Glutamatergic neuron (in vitro differentiated cells): ENCODE measurements around the gene SULT1A3. TPM values are rescaled to one million over a fixed set of nuclear protein-coding genes. Genes with fewer than 3 reads are reported as not detected.
"Not testable (repeated sequence)": the region's sequence is repeated elsewhere in the genome, so short reads cannot be mapped to it uniquely, and the experiment has no call there.

ENCODE experiments used
- DNase-seq: peaks from one replicate; pipeline ENCODE4 v3.0.0; 2022
- H3K27ac Mint-ChIP-seq: one replicate; pipeline ENCODE4 v1.8.0; 2020; ENCODE audit warnings: mild to moderate bottlenecking, mixed read lengths, inconsistent platforms; ENCODE audit not compliant: unreplicated experiment
- H3K27me3 Mint-ChIP-seq: one replicate; pipeline ENCODE4 v1.8.0; 2020; ENCODE audit warnings: mild to moderate bottlenecking, moderate library complexity, mixed read lengths, inconsistent platforms; ENCODE audit not compliant: unreplicated experiment
- H3K36me3 Mint-ChIP-seq: one replicate; pipeline ENCODE4 v1.8.0; 2020; ENCODE audit warnings: mild to moderate bottlenecking, mixed read lengths, inconsistent platforms; ENCODE audit not compliant: unreplicated experiment
- H3K4me1 Mint-ChIP-seq: one replicate; pipeline ENCODE4 v1.8.0; 2020; ENCODE audit warnings: mild to moderate bottlenecking, low read depth, mixed read lengths, inconsistent platforms; ENCODE audit not compliant: unreplicated experiment
- H3K4me3 Mint-ChIP-seq: one replicate; pipeline ENCODE4 v1.8.0; 2020; ENCODE audit warnings: mild to moderate bottlenecking, mixed read lengths, inconsistent platforms; ENCODE audit not compliant: unreplicated experiment
- H3K9me3 Mint-ChIP-seq: one replicate; pipeline ENCODE4 v1.8.0; 2020; ENCODE audit warnings: mild to moderate bottlenecking, moderate library complexity, mixed read lengths, inconsistent platforms; ENCODE audit not compliant: unreplicated experiment
- CTCF ChIP-seq: fragments of 200-600 bp; sonication (generic); IDR thresholded peaks from one replicate; pipeline ENCODE4 v1.5.0; 2021; ENCODE audit not compliant: partially characterized antibody, unreplicated experiment
- total RNA-seq: library from RNA; stranded (reverse); fragmentation: NEBNext Ultra II Directional; extraction: Animal tissue kit (Norgen Biotek cat#: 25700); gene quantifications from one replicate; pipeline ENCODE4 v1.2.1, GENCODE V29; 2021; ENCODE audit not compliant: unreplicated experiment

Gene SULT1A3
- total RNA-seq, 1 donor from 2014 or later = 15.8 TPM

- DNase-seq = no peak
- Mint-ChIP-seq H3K9me3 (no peaks in the 10 kb centered on the region), H3K36me3 (no peaks in the 10 kb centered on the region), H3K4me1 (no peaks in the 10 kb centered on the region), H3K27ac (no peak overlapping the region), H3K4me3 (no peak overlapping the region), H3K27me3 (peaks cover 2% of the 10 kb centered on the region)
- TF ChIP-seq CTCF = no peak
These were observed 11.0 kb upstream of the SULT1A3 start for GRCh38 chr16:30187971-30188561.

- not testable (repeated sequence) for H3K9me3 Mint-ChIP-seq, H3K27me3 Mint-ChIP-seq, H3K36me3 Mint-ChIP-seq
These were observed 7.9 kb upstream of the SULT1A3 start for GRCh38 chr16:30191158-30191557.

GRCh38 chr16:30193098-30193497 is 6.0 kb upstream of the SULT1A3 start:
- not testable (repeated sequence) for H3K4me1 Mint-ChIP-seq, H3K27ac Mint-ChIP-seq, DNase-seq, H3K9me3 Mint-ChIP-seq, H3K36me3 Mint-ChIP-seq, H3K4me3 Mint-ChIP-seq, H3K27me3 Mint-ChIP-seq

More at GRCh38 chr16:30191158-30191557, 7.9 kb upstream of the SULT1A3 start:
- not testable (repeated sequence) for H3K4me1 Mint-ChIP-seq, DNase-seq, H3K27ac Mint-ChIP-seq, H3K4me3 Mint-ChIP-seq

- not testable (repeated sequence) for H3K4me3 Mint-ChIP-seq, H3K36me3 Mint-ChIP-seq, H3K9me3 Mint-ChIP-seq, DNase-seq, H3K27me3 Mint-ChIP-seq, H3K27ac Mint-ChIP-seq, H3K4me1 Mint-ChIP-seq
These were observed 5.4 kb upstream of the SULT1A3 start, which contains the start of the genes BOLA2B and SLX1A for GRCh38 chr16:30193615-30194014. TSS of gene BOLA2B (minus strand) at chr16:30193666. CDS start at chr16:30193595, 71 bp downstream. TSS of gene SLX1A (plus strand) at chr16:30193875. CDS start at chr16:30194085, 210 bp downstream.

GRCh38 chr16:30194172-30194925 is 4.7 kb upstream of the SULT1A3 start:
- H3K27me3 Mint-ChIP-seq, H3K4me3 Mint-ChIP-seq, H3K36me3 Mint-ChIP-seq, H3K4me1 Mint-ChIP-seq, H3K9me3 Mint-ChIP-seq, H3K27ac Mint-ChIP-seq: not testable (repeated sequence)
- DNase-seq = peak; percentile 19

GRCh38 chr16:30197001-30197400 is 2.1 kb upstream of the SULT1A3 start:
- not testable (repeated sequence) for H3K4me3 Mint-ChIP-seq, H3K4me1 Mint-ChIP-seq, H3K27me3 Mint-ChIP-seq, DNase-seq, H3K27ac Mint-ChIP-seq, H3K9me3 Mint-ChIP-seq, H3K36me3 Mint-ChIP-seq

- H3K27ac Mint-ChIP-seq, DNase-seq, H3K4me3 Mint-ChIP-seq, H3K9me3 Mint-ChIP-seq, H3K27me3 Mint-ChIP-seq, H3K36me3 Mint-ChIP-seq, H3K4me1 Mint-ChIP-seq: not testable (repeated sequence)
These were observed 721 bp downstream of the SULT1A3 start for GRCh38 chr16:30199608-30200343.

GRCh38 chr16:30205541-30206236 is 6.6 kb downstream of the SULT1A3 start:
- H3K9me3 Mint-ChIP-seq, H3K4me1 Mint-ChIP-seq, H3K36me3 Mint-ChIP-seq, H3K27me3 Mint-ChIP-seq, H3K27ac Mint-ChIP-seq, H3K4me3 Mint-ChIP-seq: not testable (repeated sequence)
- peak; percentile 28 for DNase-seq

- H3K4me1 Mint-ChIP-seq, H3K9me3 Mint-ChIP-seq, H3K27ac Mint-ChIP-seq, H3K36me3 Mint-ChIP-seq, H3K27me3 Mint-ChIP-seq, H3K4me3 Mint-ChIP-seq, DNase-seq: not testable (repeated sequence)
These were observed 7.2 kb downstream of the SULT1A3 start for GRCh38 chr16:30206252-30206651.

GRCh38 chr16:30207063-30207704 is 8.1 kb downstream of the SULT1A3 start:
- H3K4me3 Mint-ChIP-seq, H3K27ac Mint-ChIP-seq, H3K4me1 Mint-ChIP-seq, H3K36me3 Mint-ChIP-seq, H3K27me3 Mint-ChIP-seq, H3K9me3 Mint-ChIP-seq: not testable (repeated sequence)
- DNase-seq = peak; percentile 18
